Neural cell (in vitro differentiated cells): Measurements from ENCODE around the gene CTNNA2. TPM values are rescaled to one million over a fixed set of nuclear protein-coding genes. Genes with fewer than 3 reads are reported as not detected.

Experiments
- H2AFZ ChIP-seq: fragments of 200-600, 300-800 bp; sonication (generic), shearing (Covaris generic); 2 replicates; pipeline ENCODE4 v1.6.0; 2014; ENCODE audit warnings: low read depth, mild to moderate bottlenecking, antibody characterized with exemption, low read length, moderate library complexity
- H3F3A ChIP-seq: fragments of 200-600 bp; shearing (Covaris generic); 2 replicates; pipeline ENCODE4 v1.6.1; 2016; ENCODE audit warnings: mild to moderate bottlenecking, moderate library complexity, mixed read lengths, antibody characterized with exemption, low read length; ENCODE audit not compliant: insufficient read depth, poor library complexity, severe bottlenecking
- H3K27ac ChIP-seq: fragments of 200-600, 300-800 bp; sonication (generic), shearing (Covaris generic); 2 replicates; pipeline ENCODE4 v1.5.1; 2014; ENCODE audit warnings: mild to moderate bottlenecking, low read length, moderate library complexity
- H3K27me3 ChIP-seq: fragments of 300-800, 200-600 bp; sonication (generic), shearing (Covaris generic); 2 replicates; pipeline ENCODE4 v1.6.0; 2014; ENCODE audit warnings: mild to moderate bottlenecking, low read depth, low read length, moderate library complexity; ENCODE audit not compliant: insufficient read depth
- H3K36me3 ChIP-seq: fragments of 300-800, 200-600 bp; sonication (generic), shearing (Covaris generic); 2 replicates; pipeline ENCODE4 v1.5.1; 2014; ENCODE audit warnings: mild to moderate bottlenecking, antibody characterized with exemption, low read length, moderate library complexity; ENCODE audit not compliant: insufficient read depth
- H3K4me2 ChIP-seq: fragments of 300-800, 200-600 bp; sonication (generic), shearing (Covaris generic); 2 replicates; pipeline ENCODE4 v1.6.0; 2014; ENCODE audit warnings: mild to moderate bottlenecking, low read length
- H3K4me3 ChIP-seq: fragments of 300-800, 200-600 bp; sonication (generic), shearing (Covaris generic); 2 replicates; pipeline ENCODE4 v1.5.1; 2014; ENCODE audit warnings: mild to moderate bottlenecking, low read length, moderate library complexity
- H3K79me2 ChIP-seq: fragments of 200-600 bp; shearing (Covaris generic); replicated peaks from 2 replicates; pipeline ENCODE4 v1.6.0; 2014; ENCODE audit warnings: mild to moderate bottlenecking, low read length, moderate library complexity; ENCODE audit not compliant: insufficient read depth
- H3K9ac ChIP-seq: fragments of 300-800, 200-600 bp; sonication (generic), shearing (Covaris generic); 2 replicates; pipeline ENCODE4 v1.6.1; 2016; ENCODE audit warnings: mild to moderate bottlenecking, low read length, mixed read lengths
- H3K9me2 ChIP-seq: fragments of 200-600 bp; shearing (Covaris generic); 2 replicates; pipeline ENCODE4 v1.6.1; 2016; ENCODE audit warnings: mild to moderate bottlenecking, low read length, mixed read lengths; ENCODE audit not compliant: insufficient read depth
- H3K9me3 ChIP-seq: fragments of 200-600, 300-800 bp; sonication (generic), shearing (Covaris generic); 2 replicates; pipeline ENCODE4 v1.6.1; 2016; ENCODE audit warnings: mild to moderate bottlenecking, mixed run types, low read length, moderate library complexity, mixed read lengths
- H4K20me1 ChIP-seq: fragments of 200-600 bp; shearing (Covaris generic); 2 replicates; pipeline ENCODE4 v1.6.1; 2016; ENCODE audit warnings: mild to moderate bottlenecking, mixed run types; ENCODE audit not compliant: insufficient read depth
- CTCF ChIP-seq: fragments of 450-650 bp; IDR thresholded peaks from 2 replicates; pipeline ENCODE4 v1.5.1; 2014; ENCODE audit warnings: antibody characterized with exemption, mild to moderate bottlenecking, moderate library complexity; ENCODE audit not compliant: poor library complexity, severe bottlenecking
- EP300 ChIP-seq: fragments of 450-650 bp; conservative IDR thresholded peaks from 2 replicates; pipeline ENCODE4 v1.6.1; 2014; ENCODE audit warnings: antibody characterized with exemption, mild to moderate bottlenecking, moderate library complexity; ENCODE audit not compliant: poor library complexity, severe bottlenecking
- EZH2 ChIP-seq: fragments of 200-600, 300-800 bp; shearing (Covaris generic), sonication (generic); IDR thresholded peaks from 2 replicates; pipeline ENCODE4 v1.6.1; 2014; ENCODE audit warnings: antibody characterized with exemption, low read length, borderline replicate concordance, mild to moderate bottlenecking; ENCODE audit not compliant: insufficient read depth, poor library complexity, severe bottlenecking
- MXI1 ChIP-seq: fragments of 450-650 bp; conservative IDR thresholded peaks from 2 replicates; pipeline ENCODE4 v1.6.1; 2014; ENCODE audit warnings: antibody characterized with exemption, mild to moderate bottlenecking; ENCODE audit not compliant: poor library complexity, severe bottlenecking
- POLR2AphosphoS5 ChIP-seq: IDR thresholded peaks from 2 replicates; pipeline ENCODE4 v1.6.1; 2012
- RAD21 ChIP-seq: fragments of 450-650 bp; conservative IDR thresholded peaks from 2 replicates; pipeline ENCODE4 v1.6.1; 2014; ENCODE audit warnings: antibody characterized with exemption, mild to moderate bottlenecking, moderate library complexity
- REST ChIP-seq: IDR thresholded peaks from 2 replicates; pipeline ENCODE4 v1.6.1; 2012; ENCODE audit warnings: borderline replicate concordance
- SMC3 ChIP-seq: fragments of 450-650 bp; conservative IDR thresholded peaks from 2 replicates; pipeline ENCODE4 v1.6.1; 2014; ENCODE audit warnings: antibody characterized with exemption, mild to moderate bottlenecking, moderate library complexity; ENCODE audit not compliant: poor library complexity
- TAF1 ChIP-seq: IDR thresholded peaks from 2 replicates; pipeline ENCODE4 v1.6.1; 2012; ENCODE audit warnings: low read depth
- polyA plus RNA-seq: library from polyadenylated mRNA; depleted of rRNA; stranded (reverse); fragments of >200 nt; gene quantifications from 2 replicates; pipeline ENCODE4 v1.2.3, GENCODE V29; 2014

Gene CTNNA2
- polyA plus RNA-seq, 1 donor from 2014 or later = 194 TPM

- Histone ChIP-seq H3K9ac (no peak overlapping the region), H3K79me2 (peaks cover 6% of the 10 kb centered on the region), H3K36me3 (no peaks in the 10 kb centered on the region), H3F3A (no peaks in the 10 kb centered on the region), H4K20me1 (no peaks in the 10 kb centered on the region), H3K4me3 (no peak overlapping the region), H2AFZ (no peak overlapping the region), H3K27ac (no peak overlapping the region), H3K9me3 (no peaks in the 10 kb centered on the region), H3K27me3 (no peaks in the 10 kb centered on the region), H3K4me2 (no peak overlapping the region), H3K9me2 (no peaks in the 10 kb centered on the region)
- TF ChIP-seq POLR2AphosphoS5 = no peak
- no peak for TF ChIP-seq SMC3
- TF ChIP-seq REST = no peak
- no peak for TF ChIP-seq EP300
- TF ChIP-seq MXI1 = no peak
- TF ChIP-seq EZH2 = no peak
- no peak for TF ChIP-seq CTCF
- no peak for TF ChIP-seq TAF1
These were observed 66.1 kb downstream of the CTNNA2 start for GRCh38 chr2:79578952-79579351.

- Histone ChIP-seq H3K27ac (no peak overlapping the region), H3K27me3 (no peaks in the 10 kb centered on the region), H3K9ac (no peak overlapping the region), H3K79me2 (peaks cover 6% of the 10 kb centered on the region), H3K4me3 (no peak overlapping the region), H3K9me2 (no peaks in the 10 kb centered on the region), H3K36me3 (no peaks in the 10 kb centered on the region), H4K20me1 (no peaks in the 10 kb centered on the region), H3K9me3 (no peaks in the 10 kb centered on the region), H3F3A (no peaks in the 10 kb centered on the region), H3K4me2 (no peak overlapping the region), H2AFZ (no peak overlapping the region)
- TF ChIP-seq SMC3 (no peak), POLR2AphosphoS5 (no peak), REST (no peak), MXI1 (no peak), TAF1 (no peak), RAD21 (no peak)
These were observed 67.3 kb downstream of the CTNNA2 start for GRCh38 chr2:79580175-79580574.
